DOHH2 (cell line): Measurements from ENCODE around the gene TFB1M.
"Not testable (repeated sequence)": the region's sequence is repeated elsewhere in the genome, so short reads cannot be mapped to it uniquely, and the experiment has no call there.

Experiments
- H3F3A ChIP-seq: fragments of 200-600 bp; sonication (generic), shearing (Covaris generic); 2 replicates; pipeline ENCODE4 v1.6.0; 2016; ENCODE audit warnings: antibody characterized with exemption, mild to moderate bottlenecking; ENCODE audit not compliant: control insufficient read depth, insufficient read depth
- H3K27ac ChIP-seq: fragments of 200-600 bp; sonication (generic); 2 replicates; pipeline ENCODE4 v1.5.1; 2014; ENCODE audit warnings: low read depth, mild to moderate bottlenecking, low read length, moderate library complexity
- H3K27me3 ChIP-seq: fragments of 200-600 bp; sonication (generic); 2 replicates; pipeline ENCODE4 v1.6.1; 2014; ENCODE audit warnings: mild to moderate bottlenecking, low read length, mixed read lengths; ENCODE audit not compliant: control insufficient read depth
- H3K36me3 ChIP-seq: fragments of 200-600 bp; sonication (generic); 2 replicates; pipeline ENCODE4 v1.6.1; 2014; ENCODE audit warnings: mild to moderate bottlenecking, low read length, moderate library complexity, mixed read lengths; ENCODE audit not compliant: control insufficient read depth
- H3K4me1 ChIP-seq: fragments of 200-600 bp; sonication (generic); 2 replicates; pipeline ENCODE4 v1.6.1; 2014; ENCODE audit warnings: mild to moderate bottlenecking, low read length, mixed read lengths; ENCODE audit not compliant: control insufficient read depth
- H3K4me2 ChIP-seq: fragments of 200-600 bp; sonication (generic); 2 replicates; pipeline ENCODE4 v1.6.0; 2014; ENCODE audit warnings: mild to moderate bottlenecking, low read length, moderate library complexity
- H3K4me3 ChIP-seq: fragments of 200-600 bp; sonication (generic); 2 replicates; pipeline ENCODE4 v1.5.1; 2014; ENCODE audit warnings: mild to moderate bottlenecking, low read length, mixed read lengths
- H3K79me2 ChIP-seq: fragments of 200-600 bp; sonication (generic); 2 replicates; pipeline ENCODE4 v1.6.1; 2014; ENCODE audit warnings: mild to moderate bottlenecking, low read length, mixed read lengths; ENCODE audit not compliant: control insufficient read depth
- H3K9me2 ChIP-seq: fragments of 200-600 bp; sonication (generic); replicated peaks from 2 replicates; pipeline ENCODE4 v1.6.1; 2014; ENCODE audit warnings: mild to moderate bottlenecking, low read length, mixed read lengths; ENCODE audit not compliant: control insufficient read depth
- H3K9me3 ChIP-seq: fragments of 200-600 bp; sonication (generic); 2 replicates; pipeline ENCODE4 v1.6.1; 2014; ENCODE audit warnings: antibody characterized with exemption, low read length, mixed read lengths; ENCODE audit not compliant: control insufficient read depth, insufficient read depth
- H4K20me1 ChIP-seq: fragments of 200-600 bp; sonication (generic); 2 replicates; pipeline ENCODE4 v1.6.0; 2014; ENCODE audit warnings: low read depth, mild to moderate bottlenecking, antibody characterized with exemption, low read length, moderate library complexity; ENCODE audit not compliant: control insufficient read depth, insufficient read depth
- EZH2phosphoT487 ChIP-seq: fragments of 200-600 bp; sonication (generic); IDR thresholded peaks from 2 replicates; pipeline ENCODE4 v1.6.1; 2017; ENCODE audit warnings: borderline replicate concordance, mild to moderate bottlenecking, antibody characterized with exemption, low read length, moderate library complexity, mixed read lengths
- TF ChIP-seq, protein P1 (sequence below): fragments of 200-600 bp; sonication (generic); IDR thresholded peaks from one replicate; pipeline ENCODE4 v1.5.1; 2014; ENCODE audit warnings: antibody characterized with exemption, mild to moderate bottlenecking, low read depth, low read length; ENCODE audit not compliant: poor library complexity, severe bottlenecking

Gene TFB1M

DNA sequence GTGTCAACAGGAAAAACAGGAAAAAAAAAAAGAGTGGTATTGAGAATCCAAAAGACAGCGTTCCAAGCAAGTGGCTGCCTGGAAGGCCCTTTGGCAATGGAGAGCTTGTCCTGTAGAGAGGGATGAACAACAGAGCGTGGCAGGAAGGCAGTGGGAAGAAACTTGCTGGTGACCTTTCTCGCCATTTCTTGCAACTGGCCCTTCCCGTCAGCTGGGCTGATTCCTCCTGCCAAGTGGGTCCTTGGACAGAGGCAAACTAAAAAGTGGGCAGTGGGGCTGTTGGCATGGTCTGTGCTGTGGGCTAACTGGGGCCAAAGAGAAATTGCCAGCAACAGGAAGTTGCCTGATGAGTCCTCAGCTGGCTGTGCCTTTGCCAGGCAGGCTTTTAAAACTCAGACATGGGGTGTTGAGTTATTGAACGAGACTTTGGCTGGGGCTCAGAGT lies 94.4 kb downstream of the TFB1M start:
- H3K4me2 ChIP-seq: no peak overlapping the region
- no peaks in the 10 kb centered on the region for H3F3A ChIP-seq
- no peaks in the 10 kb centered on the region for H3K79me2 ChIP-seq
- no peaks in the 10 kb centered on the region for H3K9me2 ChIP-seq
- no peaks in the 10 kb centered on the region for H3K4me1 ChIP-seq
- no peaks in the 10 kb centered on the region for H4K20me1 ChIP-seq
- no peak for TF ChIP-seq EZH2phosphoT487
- TF ChIP-seq, protein P1, sequence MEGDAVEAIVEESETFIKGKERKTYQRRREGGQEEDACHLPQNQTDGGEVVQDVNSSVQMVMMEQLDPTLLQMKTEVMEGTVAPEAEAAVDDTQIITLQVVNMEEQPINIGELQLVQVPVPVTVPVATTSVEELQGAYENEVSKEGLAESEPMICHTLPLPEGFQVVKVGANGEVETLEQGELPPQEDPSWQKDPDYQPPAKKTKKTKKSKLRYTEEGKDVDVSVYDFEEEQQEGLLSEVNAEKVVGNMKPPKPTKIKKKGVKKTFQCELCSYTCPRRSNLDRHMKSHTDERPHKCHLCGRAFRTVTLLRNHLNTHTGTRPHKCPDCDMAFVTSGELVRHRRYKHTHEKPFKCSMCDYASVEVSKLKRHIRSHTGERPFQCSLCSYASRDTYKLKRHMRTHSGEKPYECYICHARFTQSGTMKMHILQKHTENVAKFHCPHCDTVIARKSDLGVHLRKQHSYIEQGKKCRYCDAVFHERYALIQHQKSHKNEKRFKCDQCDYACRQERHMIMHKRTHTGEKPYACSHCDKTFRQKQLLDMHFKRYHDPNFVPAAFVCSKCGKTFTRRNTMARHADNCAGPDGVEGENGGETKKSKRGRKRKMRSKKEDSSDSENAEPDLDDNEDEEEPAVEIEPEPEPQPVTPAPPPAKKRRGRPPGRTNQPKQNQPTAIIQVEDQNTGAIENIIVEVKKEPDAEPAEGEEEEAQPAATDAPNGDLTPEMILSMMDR: no peak
- H3K9me3 ChIP-seq: no peaks in the 10 kb centered on the region
- no peak overlapping the region for H3K4me3 ChIP-seq
- no peaks in the 10 kb centered on the region for H3K27me3 ChIP-seq
- H3K36me3 ChIP-seq: no peaks in the 10 kb centered on the region
- H3K27ac ChIP-seq: no peak overlapping the region

- no peaks in the 10 kb centered on the region for H3K4me1 ChIP-seq
- H3K4me2 ChIP-seq: no peak overlapping the region
- no peaks in the 10 kb centered on the region for H3K27me3 ChIP-seq
- no peak overlapping the region for H3K4me3 ChIP-seq
- H3K9me3 ChIP-seq: no peaks in the 10 kb centered on the region
- no peak overlapping the region for H3K27ac ChIP-seq
- no peaks in the 10 kb centered on the region for H3K36me3 ChIP-seq
- no peak for TF ChIP-seq EZH2phosphoT487
- TF ChIP-seq, protein P1: no peak
- no peaks in the 10 kb centered on the region for H3K79me2 ChIP-seq
- H3K9me2 ChIP-seq: no peaks in the 10 kb centered on the region
- no peaks in the 10 kb centered on the region for H4K20me1 ChIP-seq
- no peaks in the 10 kb centered on the region for H3F3A ChIP-seq
Observed at GRCh38 chr6:155219299-155219698, 95.0 kb downstream of the TFB1M start.

DNA sequence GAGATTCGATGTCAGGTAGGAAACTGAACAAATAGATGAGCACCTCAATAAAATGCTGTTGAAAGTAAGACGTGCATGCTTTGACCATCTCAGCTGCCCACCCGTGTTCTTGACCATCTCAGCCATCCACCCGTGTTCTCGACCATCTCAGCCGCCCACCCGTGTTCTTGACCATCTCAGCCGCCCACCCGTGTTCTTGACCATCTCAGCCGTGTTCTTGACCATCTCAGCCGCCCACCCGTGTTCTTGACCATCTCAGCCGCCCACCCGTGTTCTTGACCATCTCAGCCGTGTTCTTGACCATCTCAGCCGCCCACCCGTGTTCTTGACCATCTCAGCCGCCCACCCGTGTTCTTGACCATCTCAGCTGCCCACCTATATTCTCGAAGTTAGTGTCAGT lies 95.6 kb downstream of the TFB1M start:
- not testable (repeated sequence) for H3K36me3 ChIP-seq, H3K9me3 ChIP-seq, H3K4me2 ChIP-seq, H3K79me2 ChIP-seq, H3K4me3 ChIP-seq, H3K4me1 ChIP-seq, H3K9me2 ChIP-seq, H3F3A ChIP-seq, H3K27me3 ChIP-seq, H4K20me1 ChIP-seq, H3K27ac ChIP-seq

DNA sequence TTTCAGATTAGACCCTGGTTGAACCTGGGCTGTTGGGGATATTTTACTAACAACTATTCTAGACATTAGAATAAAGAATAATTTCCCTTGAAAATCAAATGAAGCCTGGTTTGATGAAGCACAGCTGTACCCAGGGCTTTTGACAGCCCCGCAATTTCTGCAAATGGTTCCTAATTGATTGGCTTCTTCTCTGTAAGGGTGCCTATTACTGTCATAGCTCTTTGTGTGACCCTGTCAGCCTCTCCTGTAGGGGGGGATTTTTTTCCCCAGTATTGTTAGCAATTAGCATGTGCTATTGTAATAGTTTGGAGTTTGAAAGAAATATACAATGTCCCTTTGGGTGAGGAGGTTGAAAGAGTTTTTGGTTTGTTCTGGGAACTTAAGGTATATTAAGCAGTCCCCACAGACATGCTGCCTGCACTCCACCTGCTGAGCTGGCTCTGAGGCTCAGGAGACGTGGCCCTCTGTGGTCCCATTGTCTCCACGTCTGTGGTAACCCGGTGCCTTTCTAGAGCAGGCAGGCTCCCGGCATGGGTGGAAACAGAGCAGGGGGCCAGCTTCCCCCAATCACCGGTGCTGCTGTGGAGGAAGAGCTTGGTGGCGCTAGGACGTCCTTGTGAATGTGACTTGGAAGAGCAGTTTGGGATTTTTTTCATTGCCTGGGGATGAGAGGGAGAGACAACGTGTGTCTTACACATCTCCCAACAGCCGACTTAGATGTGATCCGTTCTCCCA lies 97.8 kb downstream of the TFB1M start:
- H3K9me3 ChIP-seq: no peaks in the 10 kb centered on the region
- H3K4me1 ChIP-seq: no peaks in the 10 kb centered on the region
- H4K20me1 ChIP-seq: no peaks in the 10 kb centered on the region
- H3K79me2 ChIP-seq: no peaks in the 10 kb centered on the region
- H3K4me3 ChIP-seq: no peak overlapping the region
- no peak for TF ChIP-seq EZH2phosphoT487
- TF ChIP-seq, protein P1: no peak
- H3K4me2 ChIP-seq: no peak overlapping the region
- no peaks in the 10 kb centered on the region for H3K36me3 ChIP-seq
- H3K27ac ChIP-seq: no peak overlapping the region
- no peaks in the 10 kb centered on the region for H3K9me2 ChIP-seq
- H3F3A ChIP-seq: no peaks in the 10 kb centered on the region
- no peaks in the 10 kb centered on the region for H3K27me3 ChIP-seq
